SU-DHL-6 (cell line): ENCODE results near the gene PRCC.

Experiments
- H2AFZ ChIP-seq: fragments of 200-600 bp; sonication (generic); 2 replicates; pipeline ENCODE4 v1.6.1; 2014; ENCODE audit warnings: low read depth, mild to moderate bottlenecking, moderate library complexity, mixed read lengths, antibody characterized with exemption, low read length; ENCODE audit not compliant: severe bottlenecking
- H3F3A ChIP-seq: fragments of 200-600 bp; shearing (Covaris generic); 2 replicates; pipeline ENCODE4 v1.6.0; 2016; ENCODE audit warnings: antibody characterized with exemption, mild to moderate bottlenecking; ENCODE audit not compliant: insufficient read depth
- H3K27ac ChIP-seq: fragments of 200-600 bp; sonication (generic); 2 replicates; pipeline ENCODE4 v1.5.1; 2016; ENCODE audit warnings: low read depth, mild to moderate bottlenecking, low read length, moderate library complexity, mixed read lengths
- H3K27me3 ChIP-seq: fragments of 200-600 bp; sonication (generic), shearing (Covaris generic); 2 replicates; pipeline ENCODE4 v1.6.0; 2014; ENCODE audit warnings: mild to moderate bottlenecking, low read length
- H3K36me3 ChIP-seq: fragments of 200-600 bp; sonication (generic); 2 replicates; pipeline ENCODE4 v1.6.1; 2014; ENCODE audit warnings: mild to moderate bottlenecking, low read length, mixed read lengths
- H3K4me2 ChIP-seq: fragments of 300-600, 200-600 bp; shearing (Covaris generic), sonication (generic); 2 replicates; pipeline ENCODE4 v1.6.0; 2014; ENCODE audit warnings: low read length, low read depth, mild to moderate bottlenecking; ENCODE audit not compliant: poor library complexity, severe bottlenecking
- H3K4me3 ChIP-seq: fragments of 200-600 bp; sonication (generic); 2 replicates; pipeline ENCODE4 v1.5.1; 2014; ENCODE audit warnings: antibody characterized with exemption, low read length, mild to moderate bottlenecking, mixed read lengths; ENCODE audit not compliant: insufficient read depth, poor library complexity, severe bottlenecking
- H3K79me2 ChIP-seq: fragments of 200-600 bp; sonication (generic); 2 replicates; pipeline ENCODE4 v1.6.1; 2014; ENCODE audit warnings: mild to moderate bottlenecking, low read length, moderate library complexity; ENCODE audit not compliant: insufficient read depth
- H3K9ac ChIP-seq: fragments of 200-600 bp; sonication (generic); 2 replicates; pipeline ENCODE4 v1.7.0; 2014; ENCODE audit warnings: mild to moderate bottlenecking, low read length
- H3K9me2 ChIP-seq: fragments of 200-600 bp; sonication (generic); replicated peaks from 2 replicates; pipeline ENCODE4 v1.6.1; 2014; ENCODE audit warnings: low read length; ENCODE audit not compliant: insufficient read depth
- H3K9me3 ChIP-seq: fragments of 200-600 bp; sonication (generic); 2 replicates; pipeline ENCODE4 v1.6.1; 2014; ENCODE audit warnings: low read length, mixed read lengths; ENCODE audit not compliant: insufficient read depth
- H4K20me1 ChIP-seq: fragments of 200-600 bp; sonication (generic); 2 replicates; pipeline ENCODE4 v1.6.1; 2014; ENCODE audit warnings: low read depth, mild to moderate bottlenecking, antibody characterized with exemption, low read length, moderate library complexity, mixed read lengths
- CTCF ChIP-seq: fragments of 200-600 bp; sonication (generic); IDR thresholded peaks from one replicate; pipeline ENCODE4 v1.5.1; 2017; ENCODE audit warnings: antibody characterized with exemption, mild to moderate bottlenecking, low read length, moderate library complexity; ENCODE audit not compliant: insufficient read depth, poor library complexity, severe bottlenecking
- EZH2phosphoT487 ChIP-seq: fragments of 200-600 bp; sonication (generic), shearing (Covaris generic); conservative IDR thresholded peaks from 2 replicates; pipeline ENCODE4 v1.6.1; 2018; ENCODE audit warnings: mild to moderate bottlenecking, antibody characterized with exemption, low read length, moderate library complexity, mixed read lengths

The PRCC gene

GRCh38 chr1:156772222-156772621 is 4.9 kb downstream of the PRCC start:
- Histone ChIP-seq H3K36me3 (peaks cover 6% of the 10 kb centered on the region; the same call in 1 of the 2 replicates), H3K27me3 (no peaks in the 10 kb centered on the region), H3K9me3 (no peaks in the 10 kb centered on the region), H3K27ac (no peak overlapping the region), H2AFZ (no peak overlapping the region), H3K9ac (no peak overlapping the region), H3K9me2 (no peaks in the 10 kb centered on the region), H4K20me1 (peaks cover 4% of the 10 kb centered on the region; the same call in 1 of the 2 replicates), H3K4me2 (no peak overlapping the region), H3K4me3 (no peak overlapping the region), H3K79me2 (peaks cover 94% of the 10 kb centered on the region), H3F3A (0 out of 2 replicates have a peak, but pooled peaks cover 5% of the 10 kb centered on the region)
- no peak for TF ChIP-seq CTCF
- TF ChIP-seq EZH2phosphoT487 = no peak

GRCh38 chr1:156772728-156773497 is 5.6 kb downstream of the PRCC start:
- no peak for TF ChIP-seq CTCF
- TF ChIP-seq EZH2phosphoT487 = no peak
- peaks cover 6% of the 10 kb centered on the region; the same call in 1 of the 2 replicates for H3K36me3 ChIP-seq

GRCh38 chr1:156773607-156774006 is 6.3 kb downstream of the PRCC start:
- H3K9me3 ChIP-seq = no peaks in the 10 kb centered on the region
- no peak overlapping the region for H3K4me2 ChIP-seq
- H3F3A ChIP-seq = 0 out of 2 replicates have a peak, but pooled peaks cover 5% of the 10 kb centered on the region
- peaks cover 8% of the 10 kb centered on the region; the same call in 1 of the 2 replicates for H4K20me1 ChIP-seq
- peaks cover 96% of the 10 kb centered on the region for H3K79me2 ChIP-seq
- no peak overlapping the region for H3K9ac ChIP-seq
- H3K4me3 ChIP-seq = no peak overlapping the region
- H3K27me3 ChIP-seq = no peaks in the 10 kb centered on the region
- no peak overlapping the region for H2AFZ ChIP-seq
- H3K9me2 ChIP-seq = no peaks in the 10 kb centered on the region
- TF ChIP-seq CTCF (no peak), EZH2phosphoT487 (no peak)
- no peak overlapping the region for H3K27ac ChIP-seq
- H3K36me3 ChIP-seq = peaks cover 6% of the 10 kb centered on the region; the same call in 1 of the 2 replicates

More at GRCh38 chr1:156772728-156773497, 5.6 kb downstream of the PRCC start:
- H3K4me2 ChIP-seq = no peak overlapping the region
- no peaks in the 10 kb centered on the region for H3K27me3 ChIP-seq
- peaks cover 8% of the 10 kb centered on the region; the same call in 1 of the 2 replicates for H4K20me1 ChIP-seq
- no peaks in the 10 kb centered on the region for H3K9me3 ChIP-seq
- H2AFZ ChIP-seq = no peak overlapping the region
- no peak overlapping the region for H3K4me3 ChIP-seq
- peaks cover 96% of the 10 kb centered on the region for H3K79me2 ChIP-seq
- no peaks in the 10 kb centered on the region for H3K9me2 ChIP-seq
- H3K9ac ChIP-seq = no peak overlapping the region
- H3K27ac ChIP-seq = no peak overlapping the region
- H3F3A ChIP-seq = 0 out of 2 replicates have a peak, but pooled peaks cover 5% of the 10 kb centered on the region
